GM10248 (cell line): ENCODE data around the gene SNX9.

Source experiments
- CTCF ChIA-PET: fragments of 300-600 bp; sonication (Branson Sonifier 250); formaldehyde crosslinking; extraction: SDS; loops from one replicate; lab custom pipeline; 2021; ENCODE audit warnings: antibody characterized with exemption; lab: Yijun Ruan, JAX
- POLR2A ChIA-PET: fragments of 350-650 bp; sonication (Branson Sonifier 250); formaldehyde crosslinking; extraction: SDS; loops from one replicate; lab custom pipeline; 2020; ENCODE audit warnings: antibody characterized with exemption; lab: Yijun Ruan, JAX
- DNase-seq: peaks from one replicate; pipeline ENCODE4 v3.0.0; 2012; ENCODE audit errors: extremely low spot score
- CTCF ChIP-seq: IDR thresholded peaks from 2 replicates; pipeline ENCODE4 v1.5.1; 2012; ENCODE audit warnings: mild to moderate bottlenecking, low read depth; ENCODE audit errors: extremely low read depth, missing control alignments, control extremely low read depth

Gene SNX9

GRCh38 chr6:157925771-157926170 lies 102.7 kb downstream of the SNX9 start:
- CTCF ChIA-PET: interaction anchor here (1.0 to 1.5 kb wide), 3 partner anchors 21 to 36 kb away, joined by 3 to 4 read pairs (median 3); no protein-coding TSS in a partner anchor
- TF ChIP-seq CTCF: no peak

GRCh38 chr6:157927011-157927410 lies 104.0 kb downstream of the SNX9 start:
- TF ChIP-seq CTCF: no peak
- CTCF ChIA-PET: interaction anchor here (1.5 kb wide), 1 partner anchor 30 kb away, joined by 3 read pairs; no protein-coding TSS in a partner anchor

More at GRCh38 chr6:157925771-157926170, 102.7 kb downstream of the SNX9 start:
- DNase-seq: no peak
- POLR2A ChIA-PET: no interaction called here

GRCh38 chr6:157928428-157928827 lies 105.4 kb downstream of the SNX9 start:
- TF ChIP-seq CTCF: no peak
- POLR2A ChIA-PET: no interaction called here
- CTCF ChIA-PET: no interaction called here
- no peak for DNase-seq

More at GRCh38 chr6:157927011-157927410, 104.0 kb downstream of the SNX9 start:
- DNase-seq: no peak
- POLR2A ChIA-PET: interaction anchor here (0.6 kb wide), 1 partner anchor 33 kb away, joined by 4 read pairs; no protein-coding TSS in a partner anchor

GRCh38 chr6:157929076-157929475 lies 106.0 kb downstream of the SNX9 start:
- no peak for DNase-seq
- no peak for TF ChIP-seq CTCF
- ChIA-PET POLR2A (no interaction called here), CTCF (no interaction called here)

GRCh38 chr6:157929765-157930319 lies 106.8 kb downstream of the SNX9 start:
- no peak for DNase-seq
- POLR2A ChIA-PET: no interaction called here
- TF ChIP-seq CTCF: no peak
- CTCF ChIA-PET: no interaction called here

GRCh38 chr6:157935786-157936185 lies 112.7 kb downstream of the SNX9 start:
- ChIA-PET CTCF (interaction anchor here (1.1 to 2.6 kb wide), 3 partner anchors 11 to 19 kb away, joined by 3 to 13 read pairs (median 5); no protein-coding TSS in a partner anchor), POLR2A (no interaction called here)
- DNase-seq: no peak
- TF ChIP-seq CTCF: no peak

- ChIA-PET CTCF (interaction anchor here (0.9 to 2.6 kb wide), 5 partner anchors 10 to 180 kb away, joined by 3 to 13 read pairs (median 3); no protein-coding TSS in a partner anchor), POLR2A (no interaction called here)
- DNase-seq: no peak
- TF ChIP-seq CTCF: no peak
These were observed 114.3 kb downstream of the SNX9 start for GRCh38 chr6:157937318-157937717.
